Fibroblast of villous mesenchyme (primary cell): ENCODE results near the gene SMARCA4. TPM values are rescaled to one million over a fixed set of nuclear protein-coding genes. Genes with fewer than 3 reads are reported as not detected.

Experiments used
- DNase-seq: peaks from one replicate; pipeline ENCODE4 v3.0.0-alpha.2; 2010; ENCODE audit warnings: low read depth
- H3K4me3 ChIP-seq: 2 replicates; pipeline ENCODE4 v1.5.1; 2011; ENCODE audit warnings: low read depth, mild to moderate bottlenecking, low read length
- total RNA-seq: library from RNA; depleted of rRNA; stranded (reverse); fragments of >200 nt; gene quantifications from 2 replicates; pipeline ENCODE4 v1.2.3, GENCODE V29; 2012
- TF ChIP-seq, protein P1 (sequence below): IDR thresholded peaks from 2 replicates; pipeline ENCODE4 v1.5.1; 2012; ENCODE audit warnings: low read depth, mild to moderate bottlenecking, low read length; ENCODE audit not compliant: insufficient read depth

The SMARCA4 gene
- total RNA-seq, 1 donor: 96.7 TPM

GRCh38 chr19:11020423-11020822 lies 59.6 kb downstream of the SMARCA4 start:
- TF ChIP-seq, protein P1, sequence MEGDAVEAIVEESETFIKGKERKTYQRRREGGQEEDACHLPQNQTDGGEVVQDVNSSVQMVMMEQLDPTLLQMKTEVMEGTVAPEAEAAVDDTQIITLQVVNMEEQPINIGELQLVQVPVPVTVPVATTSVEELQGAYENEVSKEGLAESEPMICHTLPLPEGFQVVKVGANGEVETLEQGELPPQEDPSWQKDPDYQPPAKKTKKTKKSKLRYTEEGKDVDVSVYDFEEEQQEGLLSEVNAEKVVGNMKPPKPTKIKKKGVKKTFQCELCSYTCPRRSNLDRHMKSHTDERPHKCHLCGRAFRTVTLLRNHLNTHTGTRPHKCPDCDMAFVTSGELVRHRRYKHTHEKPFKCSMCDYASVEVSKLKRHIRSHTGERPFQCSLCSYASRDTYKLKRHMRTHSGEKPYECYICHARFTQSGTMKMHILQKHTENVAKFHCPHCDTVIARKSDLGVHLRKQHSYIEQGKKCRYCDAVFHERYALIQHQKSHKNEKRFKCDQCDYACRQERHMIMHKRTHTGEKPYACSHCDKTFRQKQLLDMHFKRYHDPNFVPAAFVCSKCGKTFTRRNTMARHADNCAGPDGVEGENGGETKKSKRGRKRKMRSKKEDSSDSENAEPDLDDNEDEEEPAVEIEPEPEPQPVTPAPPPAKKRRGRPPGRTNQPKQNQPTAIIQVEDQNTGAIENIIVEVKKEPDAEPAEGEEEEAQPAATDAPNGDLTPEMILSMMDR: no peak
- no peak overlapping the region for H3K4me3 ChIP-seq
- DNase-seq: no peak

DNA sequence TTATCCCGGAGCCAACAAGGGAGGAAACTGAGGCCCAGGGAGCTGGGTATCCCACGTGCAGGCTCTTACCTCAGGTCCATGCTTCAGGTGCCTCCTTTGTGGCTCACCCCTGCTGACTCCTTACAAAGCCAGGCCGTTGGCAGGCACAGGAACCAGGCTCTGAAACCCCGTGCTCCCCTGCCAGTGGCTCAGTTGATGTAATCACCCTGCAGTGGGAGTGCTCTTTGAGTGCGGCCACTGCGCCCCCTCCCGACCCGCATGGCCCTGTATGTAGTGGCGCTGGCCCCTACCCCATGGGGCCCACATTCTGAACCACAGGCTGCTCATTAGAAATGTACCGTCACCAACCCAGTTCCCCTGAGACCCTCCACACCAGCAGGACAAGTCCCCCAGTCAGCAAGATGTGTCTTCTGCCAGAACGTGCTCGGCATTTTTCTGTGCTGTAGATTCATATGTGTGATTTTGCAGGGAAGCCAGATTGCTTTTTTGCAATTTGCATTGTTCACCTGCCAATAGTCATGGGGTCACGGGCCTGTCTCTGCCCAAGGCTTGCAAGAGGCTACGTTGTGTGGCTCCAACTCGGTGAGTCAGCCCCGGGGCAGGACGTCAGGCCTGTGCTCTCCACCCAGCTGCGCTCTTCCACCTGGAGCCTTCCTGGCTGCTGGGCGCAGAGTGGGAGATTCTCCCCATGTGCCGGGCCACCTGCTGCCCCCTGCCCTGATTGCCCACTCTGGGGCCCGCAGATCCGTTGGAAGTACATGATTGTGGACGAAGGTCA lies 60.3 kb downstream of the SMARCA4 start:
- TF ChIP-seq, protein P1: no peak
- no peak overlapping the region for H3K4me3 ChIP-seq
- no peak for DNase-seq

GRCh38 chr19:11021760-11022144 lies 60.9 kb downstream of the SMARCA4 start:
- no peak overlapping the region for H3K4me3 ChIP-seq
- no peak for DNase-seq
- TF ChIP-seq, protein P1: no peak

DNA sequence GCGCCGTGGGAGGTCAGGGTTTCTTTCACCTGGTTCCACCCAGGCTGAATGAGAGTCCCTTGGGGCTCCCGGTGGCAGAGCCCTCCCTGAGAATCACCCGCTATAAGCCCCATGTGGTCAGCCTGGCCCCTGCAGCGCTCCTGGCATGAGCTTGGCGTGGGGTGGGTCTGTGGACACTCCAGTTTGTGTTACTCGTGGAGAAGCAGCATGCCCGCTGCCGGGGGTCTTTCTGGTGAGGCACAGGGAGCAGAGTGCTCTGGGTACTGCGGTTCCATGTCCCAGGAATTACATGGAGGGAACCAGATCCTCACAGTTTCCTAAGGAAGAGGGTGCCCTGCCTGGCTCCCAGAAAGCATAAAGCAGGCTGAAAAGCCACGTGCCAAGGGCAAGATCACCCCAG lies 62.2 kb downstream of the SMARCA4 start:
- H3K4me3 ChIP-seq: no peak overlapping the region
- no peak for DNase-seq
- TF ChIP-seq, protein P1: no peak

GRCh38 chr19:11023710-11024109 lies 62.9 kb downstream of the SMARCA4 start:
- no peak overlapping the region for H3K4me3 ChIP-seq
- TF ChIP-seq, protein P1: no peak
- no peak for DNase-seq

- TF ChIP-seq, protein P1: no peak
- DNase-seq: no peak
- no peak overlapping the region for H3K4me3 ChIP-seq
Observed at GRCh38 chr19:11024259-11024658, 63.4 kb downstream of the SMARCA4 start.

- TF ChIP-seq, protein P1: no peak
- no peak for DNase-seq
- H3K4me3 ChIP-seq: no peak overlapping the region
Observed at GRCh38 chr19:11025006-11025405, 64.2 kb downstream of the SMARCA4 start.
